IMR-90 (cell line): ENCODE measurements around the gene ABCC10. TPM values are rescaled to one million over a fixed set of nuclear protein-coding genes. Genes with fewer than 3 reads are reported as not detected.

Experiments
- ATAC-seq: fragments of 200-7000 bp; cut with Tn5 transposase; 2 replicates; pipeline ENCODE4 v1.9.1; 2020; ENCODE audit warnings: low read depth, mild to moderate bottlenecking, moderate library complexity
- BruUV-seq: library from RNA; stranded (reverse); fragments of 400-500 nt; replicated peaks from 2 replicates; lab custom pipeline; 2021; lab: Mats Ljungman, UMichigan
- CTCF ChIA-PET: fragments of 300-600 bp; formaldehyde crosslinking; extraction: SDS; loops from one replicate; lab custom pipeline; 2021; ENCODE audit warnings: antibody characterized with exemption; lab: Yijun Ruan, JAX
- POLR2A ChIA-PET: fragments of 300-600 bp; sonication (Branson Sonifier 250); formaldehyde crosslinking; loops from one replicate; lab custom pipeline; 2022; ENCODE audit warnings: antibody characterized with exemption; ENCODE audit not compliant: unreplicated experiment; lab: Charles Lee
- DNase-seq: peaks from one replicate; pipeline ENCODE4 v3.0.0; 2013
- H2AFZ ChIP-seq: replicated peaks from 2 replicates; pipeline ENCODE3; 2013; ENCODE audit warnings: low read length, mild to moderate bottlenecking; ENCODE audit not compliant: poor library complexity
- H2AK5ac ChIP-seq: 2 replicates; pipeline ENCODE4 v1.6.1; 2013; ENCODE audit warnings: low read depth, low read length, inconsistent platforms
- H2AK9ac ChIP-seq: replicated peaks from 2 replicates; pipeline ENCODE3; 2013; ENCODE audit warnings: mild to moderate bottlenecking, low read depth, low read length, moderate library complexity; ENCODE audit not compliant: poor library complexity
- H2BK120ac ChIP-seq: 2 replicates; pipeline ENCODE4 v1.6.1; 2013; ENCODE audit warnings: low read depth, low read length, inconsistent platforms
- H2BK15ac ChIP-seq: 3 replicates; pipeline ENCODE4 v1.6.1; 2013; ENCODE audit warnings: low read depth, low read length, inconsistent platforms
- H2BK20ac ChIP-seq: 2 replicates; pipeline ENCODE4 v1.6.1; 2013; ENCODE audit warnings: low read depth, mild to moderate bottlenecking, inconsistent platforms, low read length, moderate library complexity
- H2BK5ac ChIP-seq: 2 replicates; pipeline ENCODE4 v1.6.1; 2013; ENCODE audit warnings: mild to moderate bottlenecking, low read depth, low read length, inconsistent platforms; ENCODE audit not compliant: poor library complexity, severe bottlenecking
- H3K14ac ChIP-seq: replicated peaks from 2 replicates; pipeline ENCODE4 v1.6.1; 2013; ENCODE audit warnings: low read depth, low read length, inconsistent platforms
- H3K18ac ChIP-seq: 2 replicates; pipeline ENCODE4 v1.6.1; 2013; ENCODE audit warnings: low read depth, low read length, control low read depth
- H3K23ac ChIP-seq: 2 replicates; pipeline ENCODE4 v1.6.1; 2013; ENCODE audit warnings: low read depth, low read length, inconsistent platforms
- H3K27ac ChIP-seq: 2 replicates; pipeline ENCODE4 v1.5.1; 2013; ENCODE audit warnings: mild to moderate bottlenecking, control low read depth, low read length; ENCODE audit not compliant: insufficient read depth
- H3K27me3 ChIP-seq: 2 replicates; pipeline ENCODE4 v1.6.1; 2013; ENCODE audit warnings: low read length; ENCODE audit not compliant: control insufficient read depth, insufficient read depth
- H3K36me3 ChIP-seq: 2 replicates; pipeline ENCODE4 v1.6.1; 2013; ENCODE audit warnings: low read length, mixed read lengths; ENCODE audit not compliant: control insufficient read depth, insufficient read depth
- H3K4ac ChIP-seq: 2 replicates; pipeline ENCODE4 v1.6.1; 2013; ENCODE audit warnings: low read depth, low read length, inconsistent platforms
- H3K4me1 ChIP-seq: 2 replicates; pipeline ENCODE4 v1.6.1; 2013; ENCODE audit warnings: low read length, mixed read lengths; ENCODE audit not compliant: control insufficient read depth, insufficient read depth
- H3K4me2 ChIP-seq: 2 replicates; pipeline ENCODE4 v1.6.1; 2013; ENCODE audit warnings: low read depth, mild to moderate bottlenecking, control low read depth, low read length, moderate library complexity
- H3K4me3 ChIP-seq: 2 replicates; pipeline ENCODE4 v1.5.1; 2013; ENCODE audit warnings: low read depth, mild to moderate bottlenecking, control low read depth, low read length, moderate library complexity; ENCODE audit not compliant: insufficient read depth
- H3K56ac ChIP-seq: 2 replicates; pipeline ENCODE4 v1.6.1; 2013; ENCODE audit warnings: low read length, inconsistent platforms; ENCODE audit not compliant: insufficient read depth; ENCODE audit errors: extremely low read depth
- H3K79me1 ChIP-seq, 2 experiments: 2 replicates each; pipeline ENCODE4 v1.6.1; 2013; ENCODE audit warnings: low read length in 2 of 2, inconsistent platforms in 1 of 2, low read depth in 1 of 2
- H3K9ac ChIP-seq: 2 replicates; pipeline ENCODE4 v1.6.1; 2013; ENCODE audit warnings: low read depth, low read length, control low read depth
- H3K9me1 ChIP-seq: 2 replicates; pipeline ENCODE4 v1.6.1; 2013; ENCODE audit warnings: low read length, inconsistent platforms; ENCODE audit not compliant: insufficient read depth
- H3K9me3 ChIP-seq: 2 replicates; pipeline ENCODE4 v1.6.1; 2013; ENCODE audit warnings: low read length; ENCODE audit not compliant: control insufficient read depth, insufficient read depth
- H4K20me1 ChIP-seq: 2 replicates; pipeline ENCODE4 v1.6.1; 2013; ENCODE audit warnings: low read length, inconsistent platforms; ENCODE audit not compliant: insufficient read depth
- H4K5ac ChIP-seq: 2 replicates; pipeline ENCODE4 v1.6.1; 2013; ENCODE audit warnings: mild to moderate bottlenecking, low read depth, low read length, control low read depth
- H4K8ac ChIP-seq, 2 experiments: 2 replicates each; pipeline ENCODE4 v1.6.1; 2013; ENCODE audit warnings: low read depth in 2 of 2, low read length in 2 of 2, control low read depth in 1 of 2, inconsistent platforms in 1 of 2
- H4K91ac ChIP-seq: 2 replicates; pipeline ENCODE4 v1.6.1; 2013; ENCODE audit warnings: low read depth, low read length, inconsistent platforms; ENCODE audit not compliant: insufficient read depth
- CEBPB ChIP-seq: IDR thresholded peaks from 2 replicates; pipeline ENCODE4 v1.6.1; 2012; ENCODE audit warnings: low read depth, low read length, improper control_type of control experiment
- MAFK ChIP-seq: IDR thresholded peaks from 2 replicates; pipeline ENCODE4 v1.6.1; 2012; ENCODE audit warnings: low read depth, low read length, improper control_type of control experiment
- WGBS, 2 experiments: methylation state at CpG; one replicate each; pipeline versions ENCODE4 v1.1.5 to v1.1.7; 2013; ENCODE audit warnings: missing lambda C conversion rate in 2 of 2; ENCODE audit not compliant: insufficient read length in 1 of 2; ENCODE audit errors: extremely low coverage in 2 of 2; 5-methylcytosine and 5-hydroxymethylcytosine counted together
- dilution Hi-C: fragments of 300-500 bp; cut with HindIII; formaldehyde crosslinking; loops from one replicate; pipeline ENCODE4 v1.14.3; 2018; ENCODE audit warnings: low sequenced_read_pairs; ENCODE audit not compliant: unreplicated experiment
- in situ Hi-C: fragments of 300-500 bp; cut with MboI; formaldehyde crosslinking; loops from 3 replicates; pipeline ENCODE4 v1.14.3; 2019; ENCODE audit warnings: low sequenced_read_pairs, inconsistent platforms, mixed read lengths
- intact Hi-C: fragments of 100-400 bp; cut with micrococcal nuclease; formaldehyde crosslinking; loops from 2 replicates; pipeline ENCODE4 v1.10.0; 2022
- polyA plus RNA-seq, 3 experiments: library from polyadenylated mRNA; depleted of rRNA; stranded (reverse); fragments of >200 nt; gene quantifications; 2 replicates each; pipeline ENCODE4 v1.2.3, GENCODE V29; 2012; ENCODE audit warnings: low replicate concordance in 1 of 3
- total RNA-seq: library from RNA; depleted of rRNA; stranded (reverse); fragments of >200 nt; gene quantifications from 2 replicates; pipeline ENCODE4 v1.2.3, GENCODE V29; 2012

The ABCC10 gene
- total and polyA plus RNA-seq, 2 of the 4 experiments (the other 2 are of a cell fraction): 7.0 to 26.3 TPM

DNA sequence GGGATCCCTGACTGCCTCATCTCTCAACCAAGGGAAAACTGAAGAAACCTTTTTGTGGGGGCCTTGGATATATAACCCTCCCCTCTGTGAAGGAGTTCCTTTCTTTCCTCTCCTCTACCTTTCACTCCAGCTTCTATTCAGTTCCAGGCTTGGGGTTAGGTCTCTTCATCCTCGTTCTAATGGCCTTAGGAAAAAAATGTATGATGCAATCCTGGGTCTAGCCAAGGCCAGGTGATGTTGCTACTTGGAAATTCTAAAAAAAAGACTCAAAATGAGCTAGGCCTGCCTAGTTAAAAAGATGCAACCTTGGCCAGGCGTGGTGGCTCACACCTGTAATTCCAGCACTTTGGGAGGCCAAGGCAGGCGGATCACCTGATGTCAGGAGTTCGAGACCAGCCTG lies 7.6 kb downstream of the ABCC10 start:
- POLR2A ChIA-PET: no interaction called here
- BruUV-seq: no TSS peak

More for the DNA sequence above, 7.6 kb downstream of the ABCC10 start:
- DNase-seq (no peak), ATAC-seq (no peak)
- no peak overlapping the region for H3K9ac ChIP-seq
- in situ Hi-C loops (no loop called here), intact Hi-C loops (no loop called here), dilution Hi-C loops (no loop called here)
- no peak overlapping the region for H3K14ac ChIP-seq
- H3K27me3 ChIP-seq: no peaks in the 10 kb centered on the region
- peaks cover 18% of the 10 kb centered on the region; the same call in 1 of the 2 replicates for H3K9me1 ChIP-seq
- H2AFZ ChIP-seq: no peak overlapping the region
- peaks cover 16% of the 10 kb centered on the region for H3K4me1 ChIP-seq
- H4K5ac ChIP-seq: no peak overlapping the region
- H2BK20ac ChIP-seq: no peak overlapping the region
- H3K23ac ChIP-seq: no peak overlapping the region
- no peaks in the 10 kb centered on the region for H3K9me3 ChIP-seq
- CTCF ChIA-PET: interaction anchor here (1.0 kb wide), 1 partner anchor 36 kb away, joined by 3 read pairs; no protein-coding TSS in a partner anchor
- H3K4me2 ChIP-seq: no peak overlapping the region
- H4K8ac ChIP-seq: no peak overlapping the region
- no peak overlapping the region for H2BK15ac ChIP-seq
- peaks cover 5 to 14% of the 10 kb centered on the region in 2 experiments; a peak in 3 of 4 replicates for H3K79me1 ChIP-seq
- H2BK120ac ChIP-seq: no peak overlapping the region
- H4K20me1 ChIP-seq: no peaks in the 10 kb centered on the region; the same call in 1 of the 2 replicates
- no peak overlapping the region for H3K4me3 ChIP-seq
- no peak overlapping the region for H4K91ac ChIP-seq
- no peak overlapping the region for H2BK5ac ChIP-seq
- no peak overlapping the region for H3K18ac ChIP-seq
- no peak overlapping the region for H3K4ac ChIP-seq
- H3K27ac ChIP-seq: no peak overlapping the region
- H3K56ac ChIP-seq: no peak overlapping the region
- WGBS, 2 experiments: 100% methylated on average over 1 of the region's 4 CpGs; no CpG with 5 or more reads in 1 of the 2 experiments
- H2AK9ac ChIP-seq: no peak overlapping the region
- no peak overlapping the region for H2AK5ac ChIP-seq
- H3K36me3 ChIP-seq: peaks cover 22% of the 10 kb centered on the region
- TF ChIP-seq MAFK (no peak), CEBPB (peak; percentile 59)
